ENCODE results near the gene GATAD2A.
"Not testable (repeated sequence)": the region's sequence is repeated elsewhere in the genome, so short reads cannot be mapped to it uniquely, and the experiment has no call there.

GATAD2A gene

DNA sequence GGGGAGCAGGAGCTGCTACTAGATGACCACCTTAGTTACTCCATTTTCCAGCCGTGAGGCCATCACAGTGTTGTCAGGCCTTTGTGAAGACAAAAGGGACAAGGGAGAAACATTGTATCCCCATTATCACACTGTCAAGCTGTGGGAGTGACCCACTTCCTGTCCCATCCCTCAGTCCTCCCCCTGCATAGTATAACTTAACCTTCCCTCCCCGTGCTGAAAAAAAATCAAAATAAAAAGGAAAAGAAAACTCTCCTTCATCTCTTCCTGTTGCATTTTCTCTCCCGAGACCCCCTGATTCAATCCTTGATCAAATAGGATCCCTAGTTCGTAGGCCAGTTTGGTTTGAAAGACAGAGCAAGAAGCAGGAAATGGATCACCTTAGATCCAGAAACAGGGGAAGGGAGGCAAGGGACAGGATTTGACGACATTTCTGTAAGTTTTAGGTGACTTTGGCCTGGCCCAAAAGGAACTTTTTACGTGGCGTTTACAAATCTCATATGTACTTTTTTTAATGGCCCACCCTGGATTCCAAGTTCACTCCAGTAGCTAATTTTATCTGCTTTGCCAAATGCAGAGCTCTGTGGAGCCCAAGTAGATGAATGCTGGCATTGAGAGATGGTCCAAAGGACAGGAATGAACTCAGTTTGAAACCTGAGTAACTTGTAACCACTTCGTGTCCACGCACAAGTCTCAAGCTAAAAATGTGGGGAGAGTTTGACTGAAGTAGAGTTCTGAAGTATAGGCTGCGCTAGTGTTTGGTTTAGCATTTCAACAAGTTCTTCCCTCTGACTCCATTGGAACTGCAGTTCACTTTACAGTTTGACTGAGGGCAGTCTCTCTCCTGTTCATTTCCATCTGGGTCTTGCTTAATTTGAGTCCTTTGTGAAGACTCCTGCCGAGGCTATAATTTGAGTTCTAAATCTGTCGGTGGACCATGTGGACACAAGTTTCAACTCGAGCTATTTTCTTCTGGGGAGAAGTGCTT, 16.6 kb upstream of the GATAD2A start:
- DNase-seq: no peak

DNA sequence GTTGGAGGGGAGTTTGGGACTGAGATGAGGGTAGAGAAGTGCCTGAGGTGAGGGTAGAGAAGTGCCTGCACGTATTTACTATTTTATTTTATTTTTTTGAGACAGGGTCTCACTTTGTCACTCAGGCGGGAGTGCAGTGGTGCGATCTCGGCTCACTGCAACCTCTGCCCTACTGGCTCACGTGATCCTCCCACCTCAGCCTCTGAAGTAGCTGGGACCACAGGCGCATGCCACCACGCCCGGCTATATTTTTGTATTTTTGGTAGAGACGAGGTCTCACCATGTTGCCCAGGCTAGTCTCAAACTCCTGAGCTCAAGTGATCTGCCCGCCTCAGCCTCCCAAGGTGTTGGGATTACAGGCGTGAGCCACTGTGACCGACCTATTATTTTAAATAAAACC, 15.8 kb upstream of the GATAD2A start:
- not testable (repeated sequence) for DNase-seq

DNA sequence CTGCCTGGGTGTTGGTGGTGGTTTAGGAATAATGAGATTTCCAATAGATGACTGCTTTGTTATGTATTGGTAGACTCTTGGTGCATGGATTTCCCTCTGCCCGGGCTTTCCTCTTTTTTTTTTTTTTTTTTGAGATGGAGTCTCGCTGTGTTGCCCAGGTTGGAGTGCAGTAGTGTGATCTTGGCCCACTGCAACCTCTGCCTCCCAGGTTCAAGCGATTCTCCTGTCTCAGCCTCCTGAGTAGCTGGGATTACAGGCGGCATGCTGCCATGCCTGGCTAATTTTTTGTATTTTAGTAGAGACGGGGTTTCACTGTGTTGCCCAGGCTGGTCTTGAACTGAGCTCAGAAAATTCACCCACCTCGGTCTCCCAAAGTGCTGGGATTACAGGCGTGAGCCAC, 11.1 kb upstream of the GATAD2A start:
- not testable (repeated sequence) for DNase-seq

DNA sequence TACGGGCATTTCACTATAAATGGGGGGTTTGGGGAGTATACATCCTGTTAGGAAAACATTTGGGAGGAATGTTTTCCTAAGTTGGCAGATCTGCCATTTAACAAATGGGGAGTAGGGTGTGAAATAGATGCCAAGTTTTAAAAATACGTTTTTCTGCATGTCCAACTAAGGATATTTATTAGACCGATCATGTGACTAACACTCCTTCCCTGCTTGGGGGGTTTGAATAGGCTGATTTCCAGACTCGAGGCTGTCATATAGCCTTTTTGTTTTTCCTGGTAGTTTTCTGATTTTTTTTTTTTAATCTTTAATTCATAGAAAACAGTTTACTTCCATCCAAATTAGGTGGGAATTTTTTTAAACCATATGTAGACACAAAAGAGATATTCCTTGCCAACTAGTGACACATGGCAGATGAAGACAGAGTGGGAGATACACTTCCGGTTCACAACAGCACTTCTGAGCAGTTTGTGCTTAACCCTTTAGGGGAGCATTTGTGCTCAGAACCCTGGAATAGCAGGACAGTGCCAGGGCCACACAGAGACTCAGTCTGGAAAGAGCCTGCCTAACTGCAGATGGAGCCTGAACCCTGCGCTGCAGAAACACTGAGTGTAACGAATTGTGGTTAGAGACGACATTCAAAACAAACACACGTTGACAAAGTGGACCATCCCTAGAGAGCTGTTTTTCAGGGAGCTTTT, 5.6 kb upstream of the GATAD2A start:
- DNase-seq: no peak

DNA sequence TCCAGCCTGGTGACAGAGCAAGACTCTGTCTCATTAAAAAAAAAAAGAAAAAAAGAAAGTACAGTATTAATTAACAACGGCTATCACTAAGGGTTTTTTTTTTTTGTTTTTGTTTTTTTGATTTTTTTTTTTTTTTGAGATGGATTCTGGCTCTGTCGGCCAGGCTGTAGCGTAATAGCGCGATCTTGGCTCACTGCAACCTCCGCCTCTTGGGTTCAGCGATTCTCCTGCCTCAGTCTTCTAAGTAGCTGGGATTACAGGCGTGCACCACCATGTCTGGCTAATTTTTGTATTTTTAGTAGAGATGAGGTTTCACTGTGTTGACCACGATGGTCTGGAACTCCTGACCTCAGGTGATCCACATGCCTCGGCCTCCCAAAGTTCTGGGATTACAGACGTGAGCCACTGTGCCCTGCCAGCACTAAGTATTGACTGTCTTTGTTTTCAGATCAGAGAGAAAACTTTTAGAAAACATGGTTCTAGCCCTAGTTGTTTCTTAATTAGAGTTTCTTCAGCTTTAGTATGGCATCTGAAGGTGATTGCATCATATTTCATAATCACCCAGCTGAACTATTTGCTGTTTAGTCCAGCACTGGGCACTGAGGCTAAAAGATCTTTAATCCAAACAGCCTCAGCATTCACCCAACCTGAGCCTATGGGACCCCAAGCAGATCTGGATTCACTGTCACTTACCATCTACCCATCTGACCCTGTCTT, 2.7 kb upstream of the GATAD2A start:
- no peak for DNase-seq

DNA sequence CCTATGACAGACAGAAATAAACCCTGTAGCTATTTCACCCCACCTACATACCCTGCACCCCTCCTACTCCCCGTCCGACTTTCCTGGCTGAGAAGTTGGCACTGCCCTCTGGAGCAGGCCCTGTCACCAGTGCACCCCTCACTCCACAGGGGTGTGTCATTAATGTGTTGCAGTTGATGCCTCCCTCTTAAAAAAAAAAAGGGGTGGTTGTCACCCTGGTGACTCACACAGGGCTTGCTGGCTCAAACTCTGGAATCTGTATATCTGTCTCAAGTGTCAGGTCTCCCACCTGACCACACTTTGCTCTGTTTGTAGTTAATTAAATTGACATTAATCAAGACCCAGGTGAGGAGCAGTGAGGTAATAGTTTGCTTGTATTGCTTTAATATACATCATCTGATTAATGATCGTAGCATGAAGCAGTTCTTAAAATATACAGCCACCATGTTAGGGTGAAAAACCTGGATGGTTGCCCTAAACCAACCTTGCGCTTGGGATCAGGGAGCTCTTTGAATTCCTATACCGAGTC, 2.0 kb upstream of the GATAD2A start:
- no peak for DNase-seq

DNA sequence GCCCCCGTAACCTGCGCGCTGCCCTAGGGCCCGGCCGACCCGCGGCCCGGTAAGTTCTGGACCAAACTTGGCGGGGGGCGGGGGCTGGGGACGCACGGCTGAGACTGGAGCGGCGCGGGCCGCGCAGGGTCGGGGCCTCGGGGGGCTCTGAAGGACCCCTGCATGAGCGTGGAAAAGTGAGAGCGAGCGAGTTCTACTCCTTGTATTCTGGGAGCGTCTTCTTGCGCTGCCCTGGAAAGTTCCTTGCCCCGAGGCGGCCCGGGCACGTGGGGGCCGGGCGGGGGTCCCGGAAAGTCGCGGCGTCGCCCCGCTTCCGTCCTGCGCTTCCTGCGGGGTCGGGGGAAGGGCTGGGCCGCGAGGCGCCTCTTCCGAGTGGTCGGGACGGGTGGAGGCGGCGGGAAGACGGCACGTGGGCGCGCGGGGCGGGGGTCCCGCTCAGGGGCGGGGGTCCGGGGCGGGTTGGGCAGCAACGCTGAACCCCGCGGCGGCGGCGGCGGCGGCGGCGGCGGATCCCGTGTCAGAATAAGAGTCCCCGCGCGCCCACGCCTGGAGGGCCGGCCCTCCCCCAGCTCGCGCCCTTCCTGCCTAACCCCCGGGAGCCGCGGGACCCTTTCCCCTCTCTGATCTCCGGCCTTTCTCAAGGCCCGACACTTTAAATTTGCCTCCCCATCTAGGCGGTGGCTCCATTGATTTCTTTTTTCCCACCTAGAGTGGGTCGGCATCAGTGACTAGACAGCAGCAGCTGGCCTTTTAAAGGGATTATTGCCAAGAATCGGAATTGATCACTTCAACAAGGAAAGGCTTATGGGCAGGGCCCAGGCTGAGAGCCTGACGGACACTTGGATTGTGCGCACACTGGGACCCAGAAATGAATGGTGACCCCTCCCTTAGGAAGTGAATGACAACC, 749 bp downstream of the GATAD2A start:
- DNase-seq: peak; percentile 21

DNA sequence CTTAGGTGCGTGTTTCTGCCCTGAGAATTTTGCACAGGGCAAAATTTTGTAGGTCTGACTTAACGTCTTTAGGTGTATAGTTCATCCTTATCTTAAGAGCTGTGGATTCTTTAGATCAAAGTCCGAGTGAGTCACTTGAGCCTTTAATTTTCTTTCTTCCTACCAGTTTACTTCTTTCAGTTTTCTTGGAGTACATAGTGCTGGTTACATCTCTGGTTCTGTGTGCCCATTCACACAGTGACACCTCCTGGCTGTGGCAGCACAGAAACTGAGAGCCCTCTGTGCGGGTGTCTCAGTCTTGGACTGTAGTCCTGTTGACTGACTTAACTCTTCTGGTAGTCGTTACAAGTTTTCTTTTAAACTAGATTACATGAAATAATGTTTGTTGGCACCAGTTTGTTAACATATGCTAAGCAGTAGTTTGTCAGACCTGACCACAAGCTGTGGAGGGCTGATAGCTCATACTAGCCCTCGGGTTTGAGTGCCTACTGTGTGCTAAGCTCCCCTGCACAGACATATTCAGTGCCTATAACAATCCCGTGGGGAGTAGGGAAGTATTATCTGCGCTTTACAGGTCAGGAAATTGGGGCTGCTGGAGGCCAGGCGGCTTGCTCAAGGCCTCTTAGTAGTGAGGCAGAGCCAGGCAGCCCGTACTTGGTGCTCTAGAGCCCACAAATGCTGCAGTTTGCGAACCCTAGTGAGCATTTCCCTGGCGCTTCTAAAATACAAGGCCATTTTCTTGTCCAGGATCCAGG, 1.6 kb downstream of the GATAD2A start:
- no peak for DNase-seq

GRCh38 chr19:19407633-19407930, 2.1 kb downstream of the GATAD2A start:
- DNase-seq: no peak

GRCh38 chr19:19409205-19409604, 3.7 kb downstream of the GATAD2A start:
- DNase-seq: no peak

GRCh38 chr19:19409631-19410030, 4.2 kb downstream of the GATAD2A start:
- no peak for DNase-seq

GRCh38 chr19:19410553-19411550, 5.4 kb downstream of the GATAD2A start:
- no peak for DNase-seq

- no peak for DNase-seq
Measured at GRCh38 chr19:19416280-19416679, 10.8 kb downstream of the GATAD2A start.

DNA sequence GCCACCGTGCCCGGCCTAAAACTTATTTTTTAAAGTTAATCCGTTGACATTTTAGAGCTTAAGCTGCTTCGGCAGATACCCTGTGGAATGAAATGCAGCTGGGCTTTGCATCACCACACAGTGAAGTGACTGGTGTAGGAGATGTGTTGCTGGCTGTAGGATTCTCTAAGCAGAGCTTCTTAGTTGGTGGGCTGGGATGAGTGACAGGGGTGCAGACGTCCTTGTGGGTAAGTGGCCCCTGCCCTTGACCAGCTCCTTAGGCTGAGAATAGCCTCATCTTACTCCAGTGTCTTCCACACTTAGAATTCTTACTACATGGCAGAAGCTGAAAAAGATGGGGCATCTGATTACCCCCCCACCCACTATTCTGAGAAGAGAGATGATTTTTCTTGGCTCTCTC, 11.6 kb downstream of the GATAD2A start:
- no peak for DNase-seq

- DNase-seq: peak; percentile 66
Measured at GRCh38 chr19:19417628-19418245, 12.3 kb downstream of the GATAD2A start.

DNA sequence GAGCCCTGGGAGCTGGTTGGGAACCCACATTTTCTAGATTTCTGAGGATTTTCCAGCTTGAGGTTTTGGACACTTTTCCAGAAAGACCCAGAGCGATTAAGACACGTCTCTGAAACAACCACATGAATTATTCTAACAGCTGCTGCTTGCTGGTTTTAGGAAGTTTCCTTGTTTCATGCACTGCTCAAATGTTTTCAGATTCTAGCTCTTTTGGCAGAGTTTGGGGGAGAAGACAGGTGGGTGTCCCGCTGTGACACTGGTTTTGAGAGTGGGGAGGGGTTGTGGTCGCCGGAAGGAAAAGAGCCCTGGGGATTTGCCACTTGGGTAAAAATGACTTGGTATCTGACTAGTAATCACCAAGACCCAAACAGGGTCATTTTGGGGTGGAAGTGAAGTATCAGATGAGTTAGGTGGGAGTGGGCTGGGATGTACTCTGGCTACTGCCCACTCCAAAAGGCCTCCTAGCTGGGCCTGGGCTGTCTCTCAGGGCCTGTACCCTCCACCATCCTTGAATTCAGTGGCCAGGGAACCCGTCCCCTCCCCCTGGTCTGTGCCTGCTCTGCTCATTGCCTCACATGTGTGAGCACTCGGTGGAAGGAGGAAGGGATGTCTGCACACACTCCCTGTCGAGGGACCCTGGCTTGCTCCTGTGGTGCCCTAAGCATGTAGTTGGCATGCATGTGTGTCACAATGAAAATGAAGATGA, 13.2 kb downstream of the GATAD2A start:
- DNase-seq: no peak

- DNase-seq: no peak
Measured at GRCh38 chr19:19420570-19421298, 15.3 kb downstream of the GATAD2A start.

DNA sequence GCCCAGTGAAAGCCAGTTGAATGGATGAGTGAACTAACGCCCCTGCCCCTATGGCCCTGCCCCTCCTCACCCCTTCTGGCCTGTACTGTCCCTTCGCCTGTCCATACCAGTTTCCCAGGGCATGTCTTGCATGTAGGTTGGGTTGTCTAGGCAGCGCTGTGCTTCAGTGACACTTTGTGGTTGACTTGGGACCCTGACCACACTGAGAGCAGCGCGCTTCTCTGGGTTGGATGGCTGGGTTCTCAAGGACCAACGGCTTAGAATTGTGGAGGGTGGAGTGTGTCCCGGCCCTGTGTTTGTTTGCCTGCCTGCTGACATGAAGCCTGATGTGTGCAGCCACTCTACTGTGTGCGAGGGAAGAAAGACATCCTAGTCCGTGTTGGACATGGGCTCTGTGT, 15.8 kb downstream of the GATAD2A start:
- no peak for DNase-seq
